Stimulated activated CD8-positive, alpha-beta memory T cell treated with anti-CD3 and anti-CD28 coated beads, Interleukin-7, amount 100 ng/mL, for 48 hours (primary cell): ENCODE measurements around the gene PRKN.
"Not testable (repeated sequence)": the region's sequence is repeated elsewhere in the genome, so short reads cannot be mapped to it uniquely, and the experiment has no call there.

ENCODE experiments used
- DNase-seq, 2 donors: peaks; one replicate each; pipeline ENCODE4 v3.0.0-alpha.2; 2020; ENCODE audit warnings: low read depth in 1 of 2; ENCODE audit errors: extremely low read depth in 1 of 2

The PRKN gene

GRCh38 chr6:161354276-161354840, 1373.2 kb downstream of the PRKN start:
- DNase-seq = no peak

DNA sequence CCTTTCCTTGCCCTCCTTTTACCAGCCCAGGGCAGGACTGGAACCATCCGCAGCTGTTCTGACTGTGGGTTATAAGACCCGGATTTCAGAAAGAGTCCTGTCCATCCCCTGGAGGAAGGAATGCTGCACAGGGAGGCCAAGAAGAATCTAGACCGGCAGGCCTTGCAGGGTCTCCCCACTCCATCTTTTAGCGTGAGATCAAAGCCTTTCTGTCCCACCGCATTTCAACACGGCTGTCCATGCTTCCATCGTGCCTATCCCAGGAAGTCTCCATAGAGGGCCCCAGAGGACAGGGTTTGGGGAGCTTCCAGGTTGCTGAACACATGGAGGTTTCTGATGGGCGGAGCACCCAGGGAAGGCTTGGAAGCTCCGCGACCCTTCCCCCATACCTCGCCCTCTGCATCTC, 1374.4 kb downstream of the PRKN start:
- no peak for DNase-seq

DNA sequence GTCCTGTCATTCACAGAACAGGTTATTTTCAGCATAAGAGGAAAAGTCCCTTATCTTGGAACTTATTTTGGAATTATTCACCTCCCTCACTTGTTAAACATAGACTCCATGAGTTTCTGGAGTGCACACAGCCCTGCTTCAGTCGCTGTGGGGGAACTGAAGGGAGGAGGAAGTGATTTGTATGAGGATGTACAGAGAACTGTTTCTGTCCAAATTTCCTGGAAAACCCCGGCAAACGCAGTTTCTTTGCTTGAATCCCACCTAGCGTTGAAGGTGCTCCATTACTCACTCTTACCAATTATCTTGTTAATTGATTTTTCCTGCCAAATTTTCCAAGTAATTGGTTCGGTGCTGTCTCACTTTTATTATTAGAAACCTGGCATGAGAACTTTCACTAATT, 1375.7 kb downstream of the PRKN start:
- DNase-seq = no peak

DNA sequence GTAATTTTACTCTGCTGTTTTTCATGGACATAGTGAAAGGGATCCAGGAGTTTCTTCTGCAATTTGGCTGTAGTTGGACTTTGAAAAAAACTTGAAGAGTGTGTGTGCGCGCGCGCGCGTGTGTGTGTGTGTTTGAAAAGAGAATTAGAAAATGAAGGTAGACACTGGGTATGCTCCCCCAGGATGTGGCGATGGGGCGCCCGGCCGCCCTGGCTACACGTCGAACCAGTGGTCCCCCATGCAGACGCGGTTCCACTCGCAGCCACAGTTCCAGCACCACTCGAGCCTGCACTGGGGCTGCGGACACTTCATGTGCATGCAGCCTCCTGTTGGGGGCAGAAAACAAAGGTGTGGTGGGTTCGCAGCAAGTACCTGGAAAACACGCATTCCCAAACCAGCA, 1377.7 kb downstream of the PRKN start:
- no peak for DNase-seq

DNA sequence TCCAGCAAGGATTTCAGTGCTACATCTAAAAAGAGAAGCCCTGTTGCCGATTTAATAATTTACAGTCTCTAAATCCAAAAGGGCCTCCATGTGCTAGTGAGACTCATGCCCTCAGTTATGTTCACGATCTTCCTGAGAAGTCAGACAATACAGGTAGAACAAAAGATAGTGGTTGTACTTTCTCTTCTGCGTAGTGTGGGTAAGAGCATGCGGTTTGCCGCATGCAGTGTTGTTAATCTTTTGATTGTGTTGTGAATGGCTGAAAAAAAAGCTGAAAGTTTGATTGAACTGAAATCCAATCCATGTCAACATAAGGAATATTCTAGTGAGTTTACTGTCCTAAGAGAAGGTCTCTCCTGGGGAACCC, 1379.0 kb downstream of the PRKN start:
- DNase-seq = no peak

DNA sequence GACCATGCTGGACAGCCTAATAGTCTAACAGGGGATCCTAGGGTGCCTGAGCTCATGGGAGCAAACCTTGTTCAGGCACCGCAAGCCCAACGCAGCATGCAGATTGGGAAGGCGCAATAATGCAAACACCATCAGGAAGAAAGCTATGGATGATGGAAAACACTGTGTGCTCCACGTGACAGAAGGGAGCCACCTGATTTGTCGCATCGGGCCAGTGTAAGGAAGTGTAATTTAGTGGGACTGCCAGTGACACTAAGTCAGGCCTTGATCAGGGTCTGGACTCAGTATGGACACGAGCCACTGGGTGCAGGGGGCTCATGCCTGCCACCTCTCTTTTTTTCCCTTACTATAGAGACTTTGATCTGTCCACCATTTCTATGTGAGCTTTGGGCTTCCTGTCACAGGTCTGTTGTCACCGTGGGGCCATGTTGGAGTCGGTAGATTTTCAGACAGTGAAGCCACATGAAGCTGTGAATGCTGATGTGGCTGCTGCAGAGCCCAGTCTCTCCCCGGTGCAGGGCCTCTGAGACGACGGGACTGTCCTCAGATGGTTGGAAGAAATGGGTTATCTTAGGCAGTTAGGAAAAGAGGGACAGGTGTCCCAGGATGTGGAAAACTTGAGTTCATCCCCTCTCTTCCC, 1379.5 kb downstream of the PRKN start:
- DNase-seq = no peak

GRCh38 chr6:161347125-161347524, 1380.4 kb downstream of the PRKN start:
- DNase-seq = no peak

GRCh38 chr6:161346717-161347116, 1380.8 kb downstream of the PRKN start:
- DNase-seq = no peak

GRCh38 chr6:161344626-161345025, 1382.9 kb downstream of the PRKN start:
- DNase-seq = no peak

- no peak for DNase-seq
These were observed 1385.5 kb downstream of the PRKN start for GRCh38 chr6:161342039-161342438.

DNA sequence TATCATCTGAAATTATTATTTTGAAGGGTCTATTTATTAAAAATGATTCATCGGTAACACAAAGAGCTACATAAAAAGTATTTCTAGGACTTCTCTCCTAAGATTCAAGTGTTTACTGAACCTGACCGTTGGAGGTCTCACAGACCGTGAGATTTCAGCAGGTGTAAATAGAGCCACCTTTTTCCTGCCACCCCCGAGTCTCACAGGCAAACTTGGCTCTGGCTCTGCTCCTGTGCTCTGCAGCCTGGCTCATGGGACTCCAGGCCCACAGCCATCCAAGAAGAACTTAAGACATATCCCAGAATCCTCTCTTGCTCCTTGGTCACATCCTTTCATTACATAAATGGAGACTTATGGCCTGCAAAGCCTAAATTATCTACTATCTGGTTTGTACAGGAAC, 1385.9 kb downstream of the PRKN start:
- no peak for DNase-seq

GRCh38 chr6:161338015-161338414, 1389.6 kb downstream of the PRKN start:
- DNase-seq = no peak

DNA sequence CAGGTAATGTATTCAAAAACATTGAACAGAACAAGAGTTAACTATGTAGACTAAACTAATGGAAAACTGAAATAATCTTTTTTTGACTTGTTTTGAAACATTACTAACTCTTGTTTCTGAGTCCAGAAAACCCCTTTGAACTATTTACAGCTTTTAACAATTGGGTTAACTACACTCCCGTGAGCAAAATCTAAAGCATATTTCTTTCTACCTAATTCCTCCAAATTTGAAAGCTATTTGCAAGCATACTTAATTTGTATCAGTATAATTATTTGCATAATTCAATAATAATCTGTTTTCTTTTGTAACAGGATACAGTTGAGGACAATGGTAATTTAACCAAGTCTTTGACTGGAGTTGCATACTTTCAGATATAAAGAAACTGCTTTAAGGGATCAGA, 1391.1 kb downstream of the PRKN start:
- no peak for DNase-seq

- no peak for DNase-seq
These were observed 1394.2 kb downstream of the PRKN start for GRCh38 chr6:161333410-161333809.

DNA sequence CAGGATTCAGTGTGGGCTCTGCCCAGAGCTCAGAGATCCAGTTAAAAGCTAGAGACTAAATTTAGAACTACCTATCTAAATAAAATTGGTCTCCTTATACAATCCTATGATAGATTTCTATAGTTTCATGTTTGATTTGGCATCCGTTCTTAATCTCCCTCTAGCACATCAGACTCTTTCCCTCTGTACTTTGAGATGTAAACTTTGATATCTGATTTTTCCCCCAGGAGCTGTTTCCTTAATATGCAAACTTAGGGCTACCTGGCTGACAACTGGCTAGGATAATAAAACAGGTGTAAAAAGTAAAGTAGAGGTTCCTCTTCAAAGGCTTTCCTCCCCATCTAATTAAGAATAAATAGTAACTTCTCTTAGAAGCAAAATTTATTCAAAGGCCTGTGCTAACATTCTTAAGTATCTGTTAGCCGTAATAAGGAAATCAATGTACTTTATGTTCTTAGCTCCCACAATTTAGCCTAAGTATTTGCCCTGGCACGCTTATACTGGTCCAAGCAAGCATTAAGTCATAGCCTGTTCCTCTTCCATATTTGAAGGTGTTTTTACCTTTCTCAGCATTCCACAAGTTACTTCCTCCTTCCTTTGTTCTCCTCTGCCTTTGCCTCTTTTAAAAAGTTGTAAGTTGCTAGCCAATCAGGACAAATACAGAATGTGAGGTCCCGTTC, 1396.0 kb downstream of the PRKN start:
- DNase-seq = not testable (repeated sequence)

DNA sequence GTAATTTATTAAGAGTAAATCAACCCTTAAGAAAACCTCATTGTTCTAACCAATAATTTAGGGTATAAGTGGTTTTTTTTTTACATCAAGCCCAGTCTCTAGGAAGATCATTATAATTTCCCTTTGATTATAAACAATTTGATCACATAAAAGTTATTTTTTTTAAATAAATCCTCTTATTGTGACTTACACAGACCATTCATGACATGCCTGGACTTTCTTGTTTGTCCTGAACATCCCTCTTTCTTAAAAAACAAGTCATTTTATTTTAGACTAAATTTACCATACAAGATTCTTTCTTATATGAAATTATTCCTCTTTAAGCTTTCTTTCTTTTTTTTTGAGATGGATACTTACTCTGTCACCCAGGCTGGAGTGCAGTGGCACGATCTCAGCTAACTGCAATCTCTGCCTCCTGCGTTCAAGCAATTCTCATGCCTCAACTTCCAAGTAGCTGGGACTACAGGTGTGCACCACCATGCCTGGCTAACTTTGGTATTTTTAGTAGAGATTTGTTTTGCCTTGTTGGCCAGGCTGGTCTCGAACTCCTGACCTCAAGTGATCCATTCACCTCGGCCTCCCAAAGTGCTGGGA, 1400.1 kb downstream of the PRKN start:
- DNase-seq = no peak

- DNase-seq = no peak
These were observed 1408.3 kb downstream of the PRKN start for GRCh38 chr6:161319231-161319630.

GRCh38 chr6:161318456-161318855, 1409.1 kb downstream of the PRKN start:
- no peak for DNase-seq

DNA sequence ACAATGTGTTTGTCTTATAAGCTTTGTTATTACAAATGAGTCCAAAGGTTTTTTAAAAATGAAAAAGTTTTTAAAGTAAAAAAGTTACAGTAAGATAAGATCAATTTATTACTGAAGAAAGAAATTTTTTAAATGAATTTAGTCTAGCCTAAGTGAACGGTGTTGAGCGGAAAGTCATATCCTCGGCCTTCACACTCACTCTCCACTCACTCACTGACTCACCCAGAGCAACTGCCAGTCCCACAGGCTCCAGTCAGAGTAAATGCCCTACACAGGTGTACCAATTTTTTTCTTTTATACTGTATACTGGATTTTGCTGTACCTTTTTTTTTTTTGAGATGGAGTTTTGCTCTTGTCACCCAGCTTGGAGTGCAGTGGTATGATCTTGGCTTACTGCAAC, 1411.0 kb downstream of the PRKN start:
- DNase-seq = no peak

GRCh38 chr6:161315246-161315917, 1412.2 kb downstream of the PRKN start:
- DNase-seq = not testable (repeated sequence)

DNA sequence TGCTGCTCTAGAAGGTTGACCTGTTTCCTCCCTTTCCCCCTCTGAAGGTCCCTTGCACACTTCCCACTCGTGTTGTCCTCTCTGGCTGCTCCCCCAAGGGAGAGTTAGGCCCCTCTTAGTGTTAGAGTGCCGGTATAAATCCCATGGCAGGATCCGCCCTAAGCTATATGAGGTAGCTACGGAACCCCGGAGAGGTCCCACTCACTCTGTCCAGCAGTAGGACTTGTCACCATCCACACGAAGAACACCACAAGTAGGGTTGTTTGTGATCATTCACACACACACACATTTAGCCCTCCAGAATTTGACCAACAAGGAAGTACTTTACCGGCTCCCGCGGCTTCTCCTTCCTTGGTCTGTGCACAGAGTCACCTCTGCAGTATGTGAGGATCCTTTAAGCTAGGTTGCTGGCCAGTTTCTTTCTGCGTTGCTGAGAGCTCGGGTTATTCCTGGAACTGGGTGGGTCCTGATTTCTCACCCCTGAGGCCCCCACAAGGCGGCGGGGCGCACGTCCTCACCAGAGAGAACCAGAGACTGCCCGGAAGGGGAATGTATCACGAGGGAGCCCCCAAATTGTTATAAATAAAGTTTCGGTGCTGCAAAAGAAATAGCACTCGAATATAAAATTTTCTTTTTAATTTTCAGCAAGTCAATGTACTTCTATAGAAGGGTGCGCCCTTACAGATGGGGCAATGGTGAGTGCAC, 1412.9 kb downstream of the PRKN start:
- not testable (repeated sequence) for DNase-seq
